Astrocyte of the hippocampus (primary cell): Measurements from ENCODE around the gene NKAIN2.

Experiments
- DNase-seq: peaks from one replicate; pipeline ENCODE4 v3.0.0; 2011; ENCODE audit warnings: low read depth, low spot score

Gene NKAIN2

GRCh38 chr6:123803504-123804013, at the start of gene NKAIN2:
Gene NKAIN2 (plus strand): TSS chr6:123803865.
- peak; percentile 65 for DNase-seq

- DNase-seq: no peak
Measured at GRCh38 chr6:123759472-123759871, 44.2 kb upstream of the NKAIN2 start.

GRCh38 chr6:123763904-123764303, 39.8 kb upstream of the NKAIN2 start:
- no peak for DNase-seq

GRCh38 chr6:123764722-123765121, 38.9 kb upstream of the NKAIN2 start:
- no peak for DNase-seq

- no peak for DNase-seq
Measured at GRCh38 chr6:123768921-123769320, 34.7 kb upstream of the NKAIN2 start.

GRCh38 chr6:123769431-123769830, 34.2 kb upstream of the NKAIN2 start:
- DNase-seq: no peak

- peak; percentile 80 for DNase-seq
Measured at GRCh38 chr6:123770247-123770949, 33.3 kb upstream of the NKAIN2 start.

GRCh38 chr6:123771126-123771525, 32.5 kb upstream of the NKAIN2 start:
- peak; percentile 64 for DNase-seq

- peak; percentile 18 for DNase-seq
Measured at GRCh38 chr6:123777563-123777962, 26.1 kb upstream of the NKAIN2 start.

GRCh38 chr6:123780021-123780420, 23.6 kb upstream of the NKAIN2 start:
- DNase-seq: no peak

GRCh38 chr6:123784330-123784729, 19.3 kb upstream of the NKAIN2 start:
- DNase-seq: no peak

- DNase-seq: no peak
Measured at GRCh38 chr6:123785039-123785438, 18.6 kb upstream of the NKAIN2 start.

- DNase-seq: no peak
Measured at GRCh38 chr6:123788319-123788718, 15.3 kb upstream of the NKAIN2 start.

- DNase-seq: no peak
Measured at GRCh38 chr6:123794190-123794589, 9.5 kb upstream of the NKAIN2 start.

- DNase-seq: no peak
Measured at GRCh38 chr6:123794799-123795198, 8.9 kb upstream of the NKAIN2 start.

- no peak for DNase-seq
Measured at GRCh38 chr6:123801067-123801466, 2.6 kb upstream of the NKAIN2 start.

- no peak for DNase-seq
Measured at GRCh38 chr6:123802351-123802696, 1.3 kb upstream of the NKAIN2 start.

GRCh38 chr6:123802697-123803503, 765 bp upstream of the NKAIN2 start:
- peak; percentile 96 for DNase-seq

- no peak for DNase-seq
Measured at GRCh38 chr6:123804014-123804786, 535 bp downstream of the NKAIN2 start.

- no peak for DNase-seq
Measured at GRCh38 chr6:123804787-123805540, 1.3 kb downstream of the NKAIN2 start.

GRCh38 chr6:123805921-123806320, 2.3 kb downstream of the NKAIN2 start:
- DNase-seq: no peak
